CD4-positive, alpha-beta T cell treated with Interleukin-4 for 1 hour (primary cell): ENCODE measurements around the gene DLX2.
A peak's percentile ranks its signal among the peaks of the same experiment; 100 is the strongest.
"Not testable (repeated sequence)": the region's sequence is repeated elsewhere in the genome, so short reads cannot be mapped to it uniquely, and the experiment has no call there.

Experiments used
- DNase-seq, 2 donors: peaks; one replicate each; pipeline ENCODE4 v3.0.0-alpha.2; 2020 to 2022

The DLX2 gene

GRCh38 chr2:172083628-172084394, 18.9 kb downstream of the DLX2 start:
- peak in 1 of 2 donors; percentile 13 for DNase-seq

DNA sequence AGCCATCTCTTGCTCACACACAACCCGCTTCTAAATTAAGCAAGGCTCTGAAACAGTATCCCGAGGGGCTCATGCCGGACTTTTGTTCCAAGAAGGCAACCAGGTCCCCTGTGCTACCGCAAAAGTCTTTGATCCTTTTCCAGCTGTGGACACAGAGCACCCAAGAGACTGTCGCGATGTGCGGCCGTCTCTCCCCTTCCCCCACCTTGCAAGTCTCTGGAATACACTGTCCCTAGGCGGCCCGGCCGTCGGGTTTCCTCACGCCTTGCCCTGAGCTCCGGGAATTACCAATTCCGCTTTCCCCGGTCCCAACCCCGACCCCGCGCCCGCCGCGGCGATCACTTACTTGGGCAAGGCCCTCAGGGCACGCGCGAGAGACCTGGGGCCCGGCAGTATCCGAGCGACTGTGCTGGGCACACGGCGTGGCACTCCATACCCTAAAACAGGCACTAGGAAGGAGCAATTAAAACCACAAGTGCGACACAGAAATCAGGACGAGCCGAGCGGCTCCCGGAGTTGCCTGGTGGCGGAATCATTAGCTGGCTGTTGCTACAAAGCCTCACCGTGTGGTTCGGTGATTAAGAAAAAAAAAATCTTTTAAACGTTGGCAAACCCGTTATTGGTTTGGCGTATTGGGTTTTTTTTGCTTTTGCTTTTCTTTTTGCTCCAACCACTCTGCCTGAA, 19.6 kb downstream of the DLX2 start:
- peak in 1 of 2 donors; percentile 3 for DNase-seq

GRCh38 chr2:172082105-172082943, 20.4 kb downstream of the DLX2 start:
- peak in 1 of 2 donors; percentile 10 for DNase-seq

- peak in 1 of 2 donors; percentile 2 for DNase-seq
Observed at GRCh38 chr2:172081221-172082022, 21.3 kb downstream of the DLX2 start.

- DNase-seq, result no peak
Observed at GRCh38 chr2:172080641-172081220, 22.0 kb downstream of the DLX2 start.

GRCh38 chr2:172079838-172080640, 22.7 kb downstream of the DLX2 start:
- DNase-seq, result peak in 1 of 2 donors; percentile 3

DNA sequence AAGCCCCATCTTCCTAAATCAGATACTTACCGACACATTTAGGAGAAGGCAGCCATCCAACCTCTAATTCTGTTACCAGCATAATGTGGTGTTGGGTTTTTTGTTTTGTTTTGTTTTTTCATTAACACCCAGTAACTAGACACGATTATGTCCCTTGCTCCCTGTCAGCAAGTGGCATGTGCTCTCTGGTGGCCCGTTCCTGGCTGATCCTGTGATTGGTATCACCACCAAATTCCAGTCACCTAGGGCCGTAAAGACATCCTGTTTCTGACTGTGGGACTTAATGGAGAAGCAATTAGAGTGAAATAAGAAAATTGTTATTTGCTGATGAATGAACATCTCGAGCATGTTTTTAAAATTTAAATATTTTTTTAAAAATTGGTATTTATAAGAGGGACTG, 23.3 kb downstream of the DLX2 start:
- DNase-seq, result no peak

- no peak for DNase-seq
Observed at GRCh38 chr2:172074254-172074653, 28.4 kb downstream of the DLX2 start.

- no peak for DNase-seq
Observed at GRCh38 chr2:172073518-172073917, 29.2 kb downstream of the DLX2 start.

DNA sequence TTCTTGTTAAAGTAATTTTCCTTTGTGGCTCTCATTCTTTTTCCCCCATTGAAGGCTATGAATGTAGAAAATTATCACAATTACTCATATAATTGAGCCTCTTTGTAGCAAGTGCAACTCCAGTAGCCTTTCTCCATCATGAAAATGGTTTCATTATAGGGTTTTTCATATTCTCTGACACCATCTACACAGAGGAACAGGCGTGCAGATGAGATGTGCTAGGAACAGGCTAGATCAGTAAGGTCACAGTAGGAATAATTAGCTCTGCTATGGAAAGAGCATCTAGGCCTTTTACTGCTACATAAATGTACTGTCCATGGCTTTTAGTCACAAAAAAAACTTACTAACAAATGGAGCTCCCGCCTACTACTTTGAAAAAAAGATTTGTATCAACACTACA, 30.0 kb downstream of the DLX2 start:
- no peak for DNase-seq

DNA sequence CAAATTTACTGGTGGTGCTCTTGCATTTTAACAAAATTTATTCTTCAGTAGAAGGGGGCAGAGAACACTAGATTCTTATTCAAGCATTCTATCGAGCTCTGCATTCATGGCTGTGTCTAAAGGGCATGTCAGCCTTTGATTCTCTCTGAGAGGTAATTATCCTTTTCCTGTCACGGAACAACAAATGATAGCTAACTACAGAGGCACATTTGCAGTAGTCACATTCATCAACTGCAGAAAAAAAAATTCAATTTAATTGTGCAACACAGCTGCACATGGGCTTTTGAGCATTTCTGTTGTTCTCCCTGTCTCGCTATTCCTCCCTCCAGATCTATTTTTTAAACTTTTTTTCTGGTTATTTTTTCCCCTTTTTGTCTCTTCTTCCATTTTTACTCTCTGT, 30.4 kb downstream of the DLX2 start:
- no peak for DNase-seq

- DNase-seq, result no peak
Observed at GRCh38 chr2:172070936-172071335, 31.8 kb downstream of the DLX2 start.

GRCh38 chr2:172067905-172068304, 34.8 kb downstream of the DLX2 start:
- DNase-seq, result not testable (repeated sequence)

DNA sequence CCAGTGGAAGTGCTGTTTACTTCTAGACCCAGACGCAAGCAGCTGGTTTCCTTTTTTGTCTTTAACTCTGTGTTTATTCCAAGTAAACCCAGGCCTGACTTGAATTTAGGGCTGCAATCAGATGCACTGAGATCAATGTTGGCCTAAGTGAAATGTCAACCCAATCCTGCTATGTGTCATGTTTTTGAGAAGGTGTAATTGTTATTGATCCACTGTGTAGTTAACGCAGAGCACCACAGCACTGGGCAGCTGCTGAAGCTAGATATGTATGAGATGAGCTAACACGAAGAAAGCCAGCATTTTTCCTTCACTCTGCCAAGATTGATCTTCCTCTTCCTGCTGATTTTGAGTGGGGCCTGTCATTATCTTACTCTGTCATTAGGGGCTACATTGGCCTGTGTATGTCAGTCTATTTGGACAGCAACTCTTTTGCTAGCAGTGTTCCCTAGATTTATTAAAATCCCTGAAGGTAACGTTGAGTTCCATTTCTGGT, 36.3 kb downstream of the DLX2 start:
- no peak for DNase-seq

DNA sequence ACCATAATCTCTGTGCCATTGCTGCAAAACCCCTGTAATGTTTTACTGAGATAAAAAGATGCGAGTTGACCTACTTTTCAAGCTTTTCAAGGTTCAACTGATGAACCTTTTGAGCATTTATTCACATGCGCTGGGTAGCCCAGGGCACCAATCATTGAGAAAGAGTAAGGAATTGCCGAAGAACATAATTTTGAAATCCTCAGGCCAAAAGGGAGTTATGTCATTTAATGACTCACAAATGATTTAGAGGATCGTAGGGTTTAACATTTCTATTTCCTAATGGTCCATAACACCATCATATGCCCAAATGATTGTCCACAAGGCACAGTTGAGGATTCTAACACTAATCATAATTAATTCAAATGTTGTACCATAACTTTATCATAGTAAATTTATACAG, 37.6 kb downstream of the DLX2 start:
- no peak for DNase-seq

DNA sequence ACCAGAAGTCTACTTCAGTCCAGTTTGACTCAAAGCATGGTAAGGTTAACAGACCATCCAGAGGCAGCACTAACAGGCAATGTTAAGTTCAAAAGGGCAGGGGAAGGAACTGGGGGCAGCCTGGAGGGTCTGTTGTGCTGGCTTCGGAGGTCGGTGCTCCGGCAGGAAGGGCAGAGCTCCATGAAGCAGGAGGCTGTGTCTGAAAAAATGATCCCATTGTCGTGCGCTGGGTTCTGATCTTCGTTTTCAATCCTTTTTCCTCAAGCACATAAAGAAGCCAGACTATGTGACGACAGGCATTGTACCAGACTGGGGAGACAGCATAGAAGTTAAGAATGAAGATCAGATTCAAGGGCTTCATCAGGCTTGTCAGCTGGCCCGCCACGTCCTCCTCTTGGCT, 39.3 kb downstream of the DLX2 start:
- no peak for DNase-seq

DNA sequence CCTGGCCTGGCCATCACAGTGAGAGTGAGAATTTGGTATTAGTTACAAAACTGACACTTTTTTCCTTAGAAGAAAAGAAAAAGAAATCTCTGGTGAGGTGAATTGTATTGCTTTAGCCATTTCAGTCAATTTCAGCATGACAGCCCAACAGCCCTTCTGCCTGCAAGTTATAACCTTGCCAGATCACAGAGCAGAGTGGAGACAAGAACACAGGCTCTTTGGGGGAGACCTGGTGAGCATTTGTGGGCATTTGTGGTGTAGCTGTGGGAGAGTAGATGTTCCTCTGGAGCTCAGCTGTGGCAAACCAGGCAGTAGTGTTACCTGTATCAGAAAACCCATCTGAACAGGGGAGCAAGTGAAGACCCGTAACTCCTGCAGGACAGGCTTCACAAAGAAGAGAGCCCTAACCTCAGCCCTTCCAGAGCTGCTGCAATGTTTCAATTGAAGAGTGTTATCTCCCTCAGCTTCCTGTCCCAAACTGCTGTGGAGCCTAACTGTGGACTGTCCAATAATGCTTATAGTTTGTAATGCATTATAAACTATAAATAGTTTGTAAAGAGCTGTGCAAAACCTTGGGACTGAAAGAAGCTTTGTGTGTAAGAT, 40.2 kb downstream of the DLX2 start:
- DNase-seq, result no peak

DNA sequence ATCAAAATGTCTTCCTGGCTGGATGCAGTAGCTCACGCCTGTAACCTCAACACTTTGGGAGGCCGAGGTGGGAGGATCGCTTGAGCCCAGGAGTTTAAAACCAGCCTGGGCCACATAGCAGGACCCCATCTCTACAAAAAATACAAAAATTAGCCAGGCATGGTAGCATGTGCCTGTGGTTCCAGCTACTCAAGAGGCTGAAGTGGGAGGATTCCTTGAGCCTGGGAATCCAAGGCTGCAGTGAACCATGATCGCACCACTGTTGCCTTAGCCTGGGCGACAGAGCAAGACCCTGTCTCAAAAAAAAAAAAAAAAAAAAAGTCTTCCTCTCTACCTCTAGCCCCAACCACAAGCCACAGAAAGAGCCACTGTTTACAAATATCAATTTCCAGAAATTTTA, 42.6 kb downstream of the DLX2 start:
- DNase-seq, result not testable (repeated sequence)

- DNase-seq, result no peak
Observed at GRCh38 chr2:172058660-172059059, 44.0 kb downstream of the DLX2 start.

GRCh38 chr2:172056293-172056692, 46.4 kb downstream of the DLX2 start:
- DNase-seq, result no peak

DNA sequence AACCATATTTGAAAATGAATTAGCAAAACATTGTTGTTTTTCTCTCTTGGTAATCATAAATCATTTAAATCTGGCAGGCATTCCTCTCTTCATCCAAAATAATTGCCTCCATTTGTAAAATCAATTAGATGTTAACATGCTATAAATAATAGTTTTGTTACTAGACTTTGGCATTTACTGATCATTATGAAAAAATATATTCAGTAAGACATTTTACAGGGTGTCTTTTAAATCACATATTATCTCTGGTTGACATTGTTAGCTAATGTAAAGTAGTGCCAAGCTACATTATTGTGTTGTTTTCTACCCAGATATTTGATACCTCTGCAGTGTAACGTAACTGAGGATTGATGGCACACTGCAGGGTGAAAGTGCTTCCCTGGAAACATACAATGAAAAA, 49.2 kb downstream of the DLX2 start:
- DNase-seq, result no peak
